NCI-H2196 (cell line): ENCODE data around the gene ZNF414.

ENCODE experiments used
- DNase-seq: peaks from one replicate; lab custom pipeline; 2025; ENCODE audit not compliant: unreplicated experiment; lab: John Stamatoyannopoulos, UW

The ZNF414 gene

GRCh38 chr19:8491574-8491973 lies 22.4 kb downstream of the ZNF414 start:
- DNase-seq, result no peak

GRCh38 chr19:8490873-8491272 lies 23.1 kb downstream of the ZNF414 start:
- DNase-seq, result no peak

GRCh38 chr19:8490395-8490760 lies 23.6 kb downstream of the ZNF414 start:
- no peak for DNase-seq

DNA sequence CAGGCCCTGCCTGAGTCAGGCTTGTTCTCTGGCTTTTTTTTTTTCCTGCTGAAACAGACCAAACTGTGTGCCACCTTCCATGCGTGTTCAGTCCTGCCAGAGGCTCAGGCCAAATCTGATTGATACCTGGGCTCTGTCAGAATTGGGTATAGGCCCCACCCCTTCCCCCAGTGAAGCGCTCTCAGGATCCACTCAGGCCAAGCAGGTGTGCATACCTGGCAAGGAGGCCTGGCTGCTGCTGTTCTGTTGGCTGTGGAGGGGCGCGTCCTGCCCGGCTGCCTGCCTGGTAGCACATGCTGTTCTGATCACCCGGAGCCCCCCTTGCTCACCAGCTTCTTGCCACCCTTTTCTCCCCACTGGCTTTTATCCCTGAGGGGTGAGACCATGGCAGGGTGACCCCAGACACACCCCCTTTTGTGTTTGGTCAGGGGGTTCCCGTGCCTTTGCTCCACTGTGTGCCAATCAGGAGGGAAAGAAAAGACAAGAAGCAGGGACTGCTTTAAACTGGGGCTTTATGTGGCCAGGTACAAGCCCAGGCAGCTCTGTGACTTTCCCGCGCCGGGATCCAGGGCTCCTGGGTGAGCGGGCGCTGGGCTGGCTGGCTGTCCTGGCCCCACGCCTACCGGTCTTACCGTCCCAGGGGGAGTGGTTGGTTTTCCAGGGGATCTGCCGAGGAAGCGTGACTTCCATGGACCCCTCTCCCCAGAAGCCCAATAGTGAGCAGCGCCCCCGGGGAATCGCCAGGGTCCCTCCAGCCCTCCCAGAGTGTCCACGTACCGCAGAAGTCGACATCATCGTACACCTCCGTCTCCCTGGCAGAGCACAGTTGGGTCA lies 24.2 kb downstream of the ZNF414 start:
- no peak for DNase-seq

- no peak for DNase-seq
Measured at GRCh38 chr19:8488365-8488764, 25.6 kb downstream of the ZNF414 start.

DNA sequence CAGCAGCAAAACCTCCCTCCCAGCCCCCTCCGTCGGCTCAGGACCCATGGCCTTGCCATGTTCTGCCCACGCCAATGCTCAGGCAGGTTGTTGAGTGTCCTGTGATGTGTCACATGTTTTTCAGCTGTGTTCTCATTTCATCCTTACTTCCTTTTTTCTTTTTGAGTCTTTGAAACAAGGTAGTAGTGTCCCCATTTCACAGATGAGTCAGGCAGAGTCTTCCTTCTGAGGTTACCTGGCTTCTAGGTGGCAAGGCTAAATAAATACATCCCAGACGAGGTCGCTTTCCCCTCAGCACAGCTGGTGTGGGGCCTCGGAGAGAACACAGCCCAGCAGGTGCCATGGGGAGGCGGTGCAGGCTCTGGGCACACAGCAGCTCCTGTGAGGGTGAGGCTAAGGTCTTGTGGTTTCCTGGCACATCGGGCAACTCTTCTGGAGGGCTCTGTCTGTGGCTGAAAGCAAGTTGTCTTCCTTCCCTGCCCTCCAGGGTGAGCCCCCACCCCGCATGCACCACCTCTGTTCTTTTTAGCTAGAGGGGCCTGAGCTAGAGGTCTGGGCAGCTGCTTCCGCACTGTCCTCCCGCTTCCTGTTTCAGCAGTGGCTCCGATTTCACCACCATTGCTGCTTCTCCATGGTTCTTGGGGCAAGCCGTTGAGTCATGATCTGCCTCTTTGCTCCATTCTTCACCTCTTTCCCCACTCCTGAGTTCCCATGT lies 26.7 kb downstream of the ZNF414 start:
- no peak for DNase-seq

- no peak for DNase-seq
Measured at GRCh38 chr19:8486661-8487136, 27.3 kb downstream of the ZNF414 start.

DNA sequence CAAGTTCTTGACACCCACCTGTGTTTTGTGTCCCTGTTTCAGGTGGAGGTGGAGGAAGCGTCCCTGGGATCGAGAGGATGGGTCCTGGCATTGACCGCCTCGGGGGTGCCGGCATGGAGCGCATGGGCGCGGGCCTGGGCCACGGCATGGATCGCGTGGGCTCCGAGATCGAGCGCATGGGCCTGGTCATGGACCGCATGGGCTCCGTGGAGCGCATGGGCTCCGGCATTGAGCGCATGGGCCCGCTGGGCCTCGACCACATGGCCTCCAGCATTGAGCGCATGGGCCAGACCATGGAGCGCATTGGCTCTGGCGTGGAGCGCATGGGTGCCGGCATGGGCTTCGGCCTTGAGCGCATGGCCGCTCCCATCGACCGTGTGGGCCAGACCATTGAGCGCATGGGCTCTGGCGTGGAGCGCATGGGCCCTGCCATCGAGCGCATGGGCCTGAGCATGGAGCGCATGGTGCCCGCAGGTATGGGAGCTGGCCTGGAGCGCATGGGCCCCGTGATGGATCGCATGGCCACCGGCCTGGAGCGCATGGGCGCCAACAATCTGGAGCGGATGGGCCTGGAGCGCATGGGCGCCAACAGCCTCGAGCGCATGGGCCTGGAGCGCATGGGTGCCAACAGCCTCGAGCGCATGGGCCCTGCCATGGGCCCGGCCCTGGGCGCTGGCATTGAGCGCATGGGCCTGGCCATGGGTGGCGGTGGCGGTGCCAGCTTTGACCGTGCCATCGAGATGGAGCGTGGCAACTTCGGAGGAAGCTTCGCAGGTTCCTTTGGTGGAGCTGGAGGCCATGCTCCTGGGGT lies 28.2 kb downstream of the ZNF414 start:
- DNase-seq, result no peak

DNA sequence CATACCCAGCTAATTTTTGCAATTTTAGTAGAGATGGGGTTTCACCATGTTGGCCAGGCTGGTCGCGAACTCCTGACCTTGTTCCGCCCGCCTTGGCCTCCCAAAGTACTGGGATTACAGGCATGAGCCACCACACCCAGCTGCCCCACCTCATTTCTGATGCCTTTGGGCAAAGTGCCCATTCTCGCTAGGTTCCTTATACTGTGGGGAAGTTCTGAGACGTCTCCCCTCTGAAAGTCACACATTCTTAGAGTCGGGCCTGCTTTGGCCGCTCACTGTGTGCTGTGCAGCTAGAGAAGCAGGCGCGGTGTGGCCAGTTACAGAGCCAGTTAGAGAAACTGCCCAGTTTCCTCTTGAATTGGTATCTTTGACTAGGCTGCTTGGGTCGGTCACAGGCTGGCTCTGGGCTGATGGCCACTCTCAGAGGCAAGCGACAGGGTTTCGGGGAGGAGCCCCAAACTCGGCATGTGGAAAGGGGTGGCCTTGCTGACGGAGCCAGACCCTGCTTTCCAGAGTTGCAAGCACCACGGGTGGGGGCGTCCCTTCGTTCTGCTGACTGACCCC lies 29.6 kb downstream of the ZNF414 start:
- no peak for DNase-seq

DNA sequence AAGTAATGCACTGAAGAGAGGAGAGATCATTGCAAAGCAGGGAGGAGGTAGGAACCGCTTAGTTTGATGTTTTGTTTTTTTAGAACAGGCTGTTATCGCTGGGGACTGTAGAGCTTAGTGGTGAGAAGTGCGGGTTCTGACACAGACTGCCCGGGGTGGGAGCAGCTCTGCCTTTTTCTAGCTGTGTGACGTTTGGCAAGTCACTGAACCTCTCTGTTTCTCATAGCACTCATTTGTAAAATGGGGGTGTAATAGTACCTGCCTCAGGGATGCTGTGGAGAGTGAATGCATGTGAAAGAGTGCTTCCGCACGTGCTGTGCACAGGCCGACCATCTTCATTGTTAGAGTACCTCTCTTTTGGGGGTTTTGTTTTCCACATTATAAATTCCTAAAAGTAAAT lies 30.8 kb downstream of the ZNF414 start:
- DNase-seq, result no peak

GRCh38 chr19:8482696-8483095 lies 31.3 kb downstream of the ZNF414 start:
- no peak for DNase-seq

GRCh38 chr19:8481616-8482015 lies 32.4 kb downstream of the ZNF414 start:
- DNase-seq, result no peak

DNA sequence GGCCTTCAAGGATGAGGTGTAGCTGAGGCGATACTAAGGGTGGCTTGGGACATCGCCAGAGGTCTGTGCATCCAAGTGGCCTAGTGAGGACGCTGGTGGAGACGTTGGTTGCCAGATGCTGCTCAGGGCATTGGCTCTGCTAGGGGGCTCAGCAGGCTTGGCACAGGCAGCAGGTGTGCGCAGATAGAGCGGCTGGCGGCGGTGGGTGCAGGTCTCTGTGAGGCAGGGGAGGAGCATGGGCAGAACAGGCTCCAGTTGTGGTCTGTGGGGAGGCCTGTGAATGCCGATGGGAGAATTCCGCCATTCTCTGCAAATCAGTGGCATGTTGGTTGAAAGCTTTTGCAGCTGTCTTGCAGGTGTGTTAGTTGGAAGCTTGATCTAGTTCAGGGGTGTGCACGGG lies 32.8 kb downstream of the ZNF414 start:
- no peak for DNase-seq

- no peak for DNase-seq
Measured at GRCh38 chr19:8478598-8478997, 35.4 kb downstream of the ZNF414 start.

DNA sequence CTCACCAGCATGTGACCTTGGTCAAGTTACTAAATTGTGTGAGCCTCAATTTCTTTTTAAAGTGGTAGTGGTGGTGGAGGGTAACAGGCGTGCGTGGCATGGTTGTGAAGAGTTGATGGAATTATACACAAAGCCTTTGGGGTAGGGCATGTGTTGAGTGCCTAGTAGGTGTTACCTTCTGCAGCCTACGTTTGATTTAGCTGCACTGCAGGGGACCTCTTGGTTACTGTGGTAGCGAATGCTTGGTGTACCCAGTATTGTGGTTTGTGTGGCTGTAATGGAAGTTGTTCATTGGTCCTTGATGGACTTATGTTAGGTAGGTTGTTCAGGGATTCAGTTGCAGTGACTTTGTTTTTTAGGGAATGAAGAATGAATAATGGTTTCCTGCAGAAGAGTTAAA lies 36.1 kb downstream of the ZNF414 start:
- DNase-seq, result no peak

GRCh38 chr19:8476524-8476923 lies 37.4 kb downstream of the ZNF414 start:
- no peak for DNase-seq

DNA sequence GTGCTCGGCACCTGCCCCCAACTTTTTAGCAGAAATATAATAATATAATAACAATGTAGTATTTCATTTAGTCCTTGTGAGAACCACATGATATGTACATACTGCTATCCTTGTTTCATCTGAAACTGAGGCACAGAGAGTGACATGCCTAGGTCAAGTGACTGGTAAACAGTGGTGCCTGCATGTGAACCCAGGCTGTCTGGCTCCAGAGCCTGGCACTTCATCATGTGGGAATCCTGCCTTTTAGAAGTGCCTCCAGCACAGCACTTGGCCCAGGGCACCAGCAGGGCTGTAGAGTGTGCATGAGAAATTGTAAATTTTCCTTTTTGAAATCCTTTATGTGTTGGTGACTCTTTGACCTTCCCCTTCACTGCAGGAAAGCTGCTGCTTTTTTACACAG lies 39.0 kb downstream of the ZNF414 start:
- DNase-seq, result no peak

DNA sequence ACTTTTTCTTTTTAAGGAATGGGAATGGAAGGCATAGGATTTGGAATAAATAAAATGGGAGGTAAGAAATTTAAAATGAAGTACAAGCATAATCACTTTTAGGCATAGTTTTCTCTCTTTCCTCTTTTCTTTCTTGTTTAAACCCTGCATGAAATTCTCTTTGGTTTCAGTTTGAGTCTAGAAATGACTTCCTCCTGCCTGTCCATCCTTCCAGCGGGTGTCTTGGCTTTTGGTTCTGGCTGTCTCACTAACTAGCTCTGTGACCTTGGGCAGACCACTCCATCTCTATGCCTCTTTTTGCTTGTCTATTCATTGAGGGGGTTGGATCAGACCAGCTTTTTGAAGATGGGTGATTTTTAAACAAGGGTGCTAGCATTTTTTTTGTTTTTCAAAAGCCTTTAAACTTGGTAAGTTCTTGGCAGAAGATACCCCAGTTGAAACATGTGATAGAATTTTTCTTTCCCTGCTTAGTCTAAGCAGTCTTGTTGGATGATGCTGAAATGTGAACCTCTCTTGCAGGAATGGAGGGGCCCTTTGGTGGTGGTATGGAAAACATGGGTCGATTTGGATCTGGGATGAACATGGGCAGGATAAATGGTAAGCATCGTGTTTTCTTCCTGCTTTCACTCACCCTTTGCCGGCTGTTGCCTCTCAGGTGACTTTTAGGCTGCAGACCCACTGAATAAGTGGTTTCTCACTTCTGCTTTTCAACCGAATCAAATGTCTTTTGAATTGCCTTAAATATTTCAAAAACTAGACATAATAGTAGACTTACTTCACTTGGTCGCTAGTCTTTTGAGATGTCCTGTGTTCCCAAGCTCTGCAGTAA lies 40.1 kb downstream of the ZNF414 start:
- DNase-seq, result no peak

DNA sequence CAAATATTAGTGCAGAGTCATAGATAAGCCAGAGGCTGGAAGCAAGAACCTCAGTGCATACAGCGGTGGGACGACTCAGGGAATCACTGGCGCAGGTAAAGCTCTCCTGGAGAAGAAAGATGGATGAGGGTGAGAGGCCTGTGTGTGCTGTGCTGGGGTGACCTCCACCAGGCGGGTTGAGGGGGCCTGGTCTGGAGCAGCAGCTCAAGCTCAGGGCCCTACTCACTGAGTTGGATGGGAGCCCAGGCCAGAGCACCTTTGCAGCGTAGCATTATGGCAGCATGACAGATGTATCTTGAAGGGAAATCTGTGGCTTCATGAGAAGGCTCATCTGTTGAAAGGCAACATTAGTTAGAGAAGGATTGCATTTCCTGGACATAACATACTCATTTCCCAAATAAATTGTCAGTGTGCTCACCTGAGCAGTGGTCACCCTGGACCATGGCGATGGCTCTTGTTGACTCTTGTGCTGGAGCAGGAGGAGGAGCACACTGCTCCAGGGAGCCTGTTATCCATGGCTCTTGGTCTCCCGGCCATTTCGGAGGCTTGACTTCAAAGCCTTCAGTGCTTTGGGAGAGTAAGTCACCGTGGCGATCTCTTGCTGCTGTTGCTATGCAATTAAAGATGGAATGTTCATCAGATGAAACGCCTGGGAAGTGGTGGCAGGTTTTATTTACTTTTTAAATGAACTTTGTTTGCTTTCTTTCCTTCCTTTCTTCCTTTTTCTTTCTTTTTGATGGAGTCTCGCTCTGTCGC lies 44.2 kb downstream of the ZNF414 start:
- no peak for DNase-seq
